22Rv1 (cell line): ENCODE data around the gene ABL1.

Experiments
- ZFX ChIP-seq: fragments of 450-650 bp; IDR thresholded peaks from 2 replicates; pipeline ENCODE4 v1.6.1; 2017; ENCODE audit warnings: antibody characterized with exemption, borderline replicate concordance
- TF ChIP-seq, protein P1 (sequence below): fragments of 450-650 bp; IDR thresholded peaks from 2 replicates; pipeline ENCODE4 v1.5.1; 2017; ENCODE audit warnings: mild to moderate bottlenecking

DNA sequence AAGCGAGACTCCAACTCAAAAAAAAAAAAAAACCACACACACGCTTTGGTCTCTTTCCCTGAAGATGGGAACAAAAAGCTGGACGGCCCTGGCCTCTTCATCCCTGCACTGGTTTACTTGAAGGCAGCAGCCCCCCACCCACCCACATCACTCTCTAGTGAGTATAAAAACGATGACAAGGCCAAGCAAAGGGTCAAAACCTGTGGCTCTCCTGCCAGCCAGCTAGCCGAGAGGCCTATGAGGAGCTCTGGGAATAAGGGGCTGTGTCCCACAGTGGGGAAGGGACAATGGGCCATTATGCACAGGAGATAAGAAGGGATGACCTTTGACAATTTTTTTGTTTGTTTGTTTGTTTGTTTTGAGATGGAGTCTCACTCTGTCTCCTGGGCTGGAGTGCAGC, 48.4 kb downstream of the ABL1 start:
- TF ChIP-seq, protein P1, sequence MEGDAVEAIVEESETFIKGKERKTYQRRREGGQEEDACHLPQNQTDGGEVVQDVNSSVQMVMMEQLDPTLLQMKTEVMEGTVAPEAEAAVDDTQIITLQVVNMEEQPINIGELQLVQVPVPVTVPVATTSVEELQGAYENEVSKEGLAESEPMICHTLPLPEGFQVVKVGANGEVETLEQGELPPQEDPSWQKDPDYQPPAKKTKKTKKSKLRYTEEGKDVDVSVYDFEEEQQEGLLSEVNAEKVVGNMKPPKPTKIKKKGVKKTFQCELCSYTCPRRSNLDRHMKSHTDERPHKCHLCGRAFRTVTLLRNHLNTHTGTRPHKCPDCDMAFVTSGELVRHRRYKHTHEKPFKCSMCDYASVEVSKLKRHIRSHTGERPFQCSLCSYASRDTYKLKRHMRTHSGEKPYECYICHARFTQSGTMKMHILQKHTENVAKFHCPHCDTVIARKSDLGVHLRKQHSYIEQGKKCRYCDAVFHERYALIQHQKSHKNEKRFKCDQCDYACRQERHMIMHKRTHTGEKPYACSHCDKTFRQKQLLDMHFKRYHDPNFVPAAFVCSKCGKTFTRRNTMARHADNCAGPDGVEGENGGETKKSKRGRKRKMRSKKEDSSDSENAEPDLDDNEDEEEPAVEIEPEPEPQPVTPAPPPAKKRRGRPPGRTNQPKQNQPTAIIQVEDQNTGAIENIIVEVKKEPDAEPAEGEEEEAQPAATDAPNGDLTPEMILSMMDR: no peak
- TF ChIP-seq ZFX: no peak
